ENCODE results near the gene MMRN2. TPM values are rescaled to one million over a fixed set of nuclear protein-coding genes. Genes with fewer than 3 reads are reported as not detected.

MMRN2 gene
- total and polyA plus RNA-seq, 4 donors, result 1.7 to 12.1 (median 8.6) TPM

DNA sequence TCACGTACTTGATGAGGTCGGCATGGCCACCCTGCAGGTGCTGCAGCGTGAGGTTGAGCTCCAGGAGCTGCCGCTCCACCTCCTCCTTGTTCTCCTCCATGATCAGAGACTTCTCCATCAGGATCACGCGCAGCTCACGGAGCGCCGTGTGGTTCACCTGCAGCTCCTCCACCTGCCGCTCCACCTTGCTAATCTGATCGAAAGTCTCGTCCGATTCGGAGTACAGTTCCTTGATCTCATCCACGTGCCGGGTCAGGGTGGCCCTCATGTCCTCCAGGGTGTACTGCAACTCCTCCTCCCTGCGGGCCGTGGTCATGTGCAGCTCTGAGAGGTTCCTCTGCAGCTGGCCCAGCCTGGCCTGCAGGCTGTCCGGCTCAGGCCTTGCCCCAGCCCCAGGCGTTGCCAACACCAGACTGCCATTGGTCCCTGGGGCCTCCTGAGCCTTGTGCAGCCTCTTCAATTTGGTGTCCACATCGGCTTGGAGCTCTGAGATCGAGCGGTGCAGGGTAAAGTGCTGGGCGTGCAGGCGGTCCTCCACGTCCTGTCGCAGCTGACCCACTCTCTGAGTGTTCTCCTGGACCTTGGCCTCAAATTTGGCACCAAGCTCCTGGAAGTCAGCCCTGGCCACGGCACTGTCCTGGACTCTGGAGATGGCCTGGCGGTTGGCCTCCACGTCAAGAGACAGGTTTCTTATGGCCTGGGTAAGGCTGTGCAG is 13.9 kb downstream of the MMRN2 start:
- Histone ChIP-seq H3K4me1 (ENCODE audit: control insufficient read depth in 4 of 4, insufficient read depth in 4 of 4, low read length in 3 of 4) (peaks cover 12 to 39% (median 25%) of the 10 kb centered on the region in 4 donors), H3K9ac (ENCODE audit: low read depth in 1 of 2, low read length in 2 of 2) (no peak overlapping the region), H3K27ac (ENCODE audit: low read depth in 1 of 2, low read length in 2 of 2) (peak overlapping the region in 1 of 2 donors; percentile 31), H3K27me3 (ENCODE audit: control insufficient read depth in 4 of 4, insufficient read depth in 4 of 4, low read length in 3 of 4) (no peaks in the 10 kb centered on the region), H3K9me3 (ENCODE audit: control insufficient read depth in 4 of 4, low read length in 3 of 4) (no peaks in the 10 kb centered on the region), H3K36me3 (ENCODE audit: control insufficient read depth in 4 of 4, insufficient read depth in 3 of 4, low read depth in 1 of 4, low read length in 3 of 4) (no peaks in the 10 kb centered on the region), H3K4me3 (ENCODE audit: low read depth in 1 of 3, low read length in 3 of 3) (no peak overlapping the region)
- TF ChIP-seq NR2F2 (IDR thresholded peaks at IDR 0.05) (no peak), FOXA1 (IDR thresholded peaks at IDR 0.05) (no peak), FOXA2 (IDR thresholded peaks at IDR 0.05) (no peak), TAF1 (conservative IDR thresholded peaks at IDR 0.05) (no peak), RXRA (IDR thresholded peaks at IDR 0.05) (peak; percentile 51 to 77), YY1 (IDR thresholded peaks at IDR 0.05) (peak; percentile 59), GABPA (IDR thresholded peaks at IDR 0.05 in 1 of 2, conservative IDR thresholded peaks at IDR 0.05 in 1 of 2) (no peak), JUND (IDR thresholded peaks at IDR 0.05) (peak in 1 of 2 donors; percentile 41), HNF4G (IDR thresholded peaks at IDR 0.05) (peak; percentile 65), SP1 (IDR thresholded peaks at IDR 0.05) (peak; percentile 75), EGR1 (IDR thresholded peaks at IDR 0.05; ENCODE audit: low read depth in 2 of 2) (no peak), RAD21 (IDR thresholded peaks at IDR 0.05) (peak; percentile 40 to 46), HNF4A (conservative IDR thresholded peaks at IDR 0.05) (peak; percentile 87 to 95), ZBTB33 (IDR thresholded peaks at IDR 0.05) (no peak)
- TF ChIP-seq, protein P1, sequence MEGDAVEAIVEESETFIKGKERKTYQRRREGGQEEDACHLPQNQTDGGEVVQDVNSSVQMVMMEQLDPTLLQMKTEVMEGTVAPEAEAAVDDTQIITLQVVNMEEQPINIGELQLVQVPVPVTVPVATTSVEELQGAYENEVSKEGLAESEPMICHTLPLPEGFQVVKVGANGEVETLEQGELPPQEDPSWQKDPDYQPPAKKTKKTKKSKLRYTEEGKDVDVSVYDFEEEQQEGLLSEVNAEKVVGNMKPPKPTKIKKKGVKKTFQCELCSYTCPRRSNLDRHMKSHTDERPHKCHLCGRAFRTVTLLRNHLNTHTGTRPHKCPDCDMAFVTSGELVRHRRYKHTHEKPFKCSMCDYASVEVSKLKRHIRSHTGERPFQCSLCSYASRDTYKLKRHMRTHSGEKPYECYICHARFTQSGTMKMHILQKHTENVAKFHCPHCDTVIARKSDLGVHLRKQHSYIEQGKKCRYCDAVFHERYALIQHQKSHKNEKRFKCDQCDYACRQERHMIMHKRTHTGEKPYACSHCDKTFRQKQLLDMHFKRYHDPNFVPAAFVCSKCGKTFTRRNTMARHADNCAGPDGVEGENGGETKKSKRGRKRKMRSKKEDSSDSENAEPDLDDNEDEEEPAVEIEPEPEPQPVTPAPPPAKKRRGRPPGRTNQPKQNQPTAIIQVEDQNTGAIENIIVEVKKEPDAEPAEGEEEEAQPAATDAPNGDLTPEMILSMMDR (IDR thresholded peaks at IDR 0.05; ENCODE audit: low read depth, low read length, missing input control), result no peak
- TF ChIP-seq, protein P2, sequence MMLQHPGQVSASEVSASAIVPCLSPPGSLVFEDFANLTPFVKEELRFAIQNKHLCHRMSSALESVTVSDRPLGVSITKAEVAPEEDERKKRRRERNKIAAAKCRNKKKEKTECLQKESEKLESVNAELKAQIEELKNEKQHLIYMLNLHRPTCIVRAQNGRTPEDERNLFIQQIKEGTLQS (IDR thresholded peaks at IDR 0.05), result no peak
- TF ChIP-seq, protein P3, sequence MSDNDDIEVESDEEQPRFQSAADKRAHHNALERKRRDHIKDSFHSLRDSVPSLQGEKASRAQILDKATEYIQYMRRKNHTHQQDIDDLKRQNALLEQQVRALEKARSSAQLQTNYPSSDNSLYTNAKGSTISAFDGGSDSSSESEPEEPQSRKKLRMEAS (IDR thresholded peaks at IDR 0.05), result no peak
- TF ChIP-seq, protein P4, sequence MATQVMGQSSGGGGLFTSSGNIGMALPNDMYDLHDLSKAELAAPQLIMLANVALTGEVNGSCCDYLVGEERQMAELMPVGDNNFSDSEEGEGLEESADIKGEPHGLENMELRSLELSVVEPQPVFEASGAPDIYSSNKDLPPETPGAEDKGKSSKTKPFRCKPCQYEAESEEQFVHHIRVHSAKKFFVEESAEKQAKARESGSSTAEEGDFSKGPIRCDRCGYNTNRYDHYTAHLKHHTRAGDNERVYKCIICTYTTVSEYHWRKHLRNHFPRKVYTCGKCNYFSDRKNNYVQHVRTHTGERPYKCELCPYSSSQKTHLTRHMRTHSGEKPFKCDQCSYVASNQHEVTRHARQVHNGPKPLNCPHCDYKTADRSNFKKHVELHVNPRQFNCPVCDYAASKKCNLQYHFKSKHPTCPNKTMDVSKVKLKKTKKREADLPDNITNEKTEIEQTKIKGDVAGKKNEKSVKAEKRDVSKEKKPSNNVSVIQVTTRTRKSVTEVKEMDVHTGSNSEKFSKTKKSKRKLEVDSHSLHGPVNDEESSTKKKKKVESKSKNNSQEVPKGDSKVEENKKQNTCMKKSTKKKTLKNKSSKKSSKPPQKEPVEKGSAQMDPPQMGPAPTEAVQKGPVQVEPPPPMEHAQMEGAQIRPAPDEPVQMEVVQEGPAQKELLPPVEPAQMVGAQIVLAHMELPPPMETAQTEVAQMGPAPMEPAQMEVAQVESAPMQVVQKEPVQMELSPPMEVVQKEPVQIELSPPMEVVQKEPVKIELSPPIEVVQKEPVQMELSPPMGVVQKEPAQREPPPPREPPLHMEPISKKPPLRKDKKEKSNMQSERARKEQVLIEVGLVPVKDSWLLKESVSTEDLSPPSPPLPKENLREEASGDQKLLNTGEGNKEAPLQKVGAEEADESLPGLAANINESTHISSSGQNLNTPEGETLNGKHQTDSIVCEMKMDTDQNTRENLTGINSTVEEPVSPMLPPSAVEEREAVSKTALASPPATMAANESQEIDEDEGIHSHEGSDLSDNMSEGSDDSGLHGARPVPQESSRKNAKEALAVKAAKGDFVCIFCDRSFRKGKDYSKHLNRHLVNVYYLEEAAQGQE (IDR thresholded peaks at IDR 0.05), result no peak
- 56% methylated on average over 30 of the region's 30 CpGs for WGBS
- DNase-seq (ENCODE audit: low spot score), result no peak

Data from liver (tissue), 9 donors.